Activated CD4-positive, CD25-positive, alpha-beta regulatory T cell treated with anti-CD3 and anti-CD28 coated beads, Interleukin-2, amount 50 U/mL, for 16 hours (primary cell): Measurements from ENCODE around the gene KLHDC8A.
"Not testable (repeated sequence)": the region's sequence is repeated elsewhere in the genome, so short reads cannot be mapped to it uniquely, and the experiment has no call there.

Experiments used
- DNase-seq: peaks from one replicate; pipeline ENCODE4 v3.0.0-alpha.2; 2020; ENCODE audit warnings: low read depth, low spot score

Gene KLHDC8A

DNA sequence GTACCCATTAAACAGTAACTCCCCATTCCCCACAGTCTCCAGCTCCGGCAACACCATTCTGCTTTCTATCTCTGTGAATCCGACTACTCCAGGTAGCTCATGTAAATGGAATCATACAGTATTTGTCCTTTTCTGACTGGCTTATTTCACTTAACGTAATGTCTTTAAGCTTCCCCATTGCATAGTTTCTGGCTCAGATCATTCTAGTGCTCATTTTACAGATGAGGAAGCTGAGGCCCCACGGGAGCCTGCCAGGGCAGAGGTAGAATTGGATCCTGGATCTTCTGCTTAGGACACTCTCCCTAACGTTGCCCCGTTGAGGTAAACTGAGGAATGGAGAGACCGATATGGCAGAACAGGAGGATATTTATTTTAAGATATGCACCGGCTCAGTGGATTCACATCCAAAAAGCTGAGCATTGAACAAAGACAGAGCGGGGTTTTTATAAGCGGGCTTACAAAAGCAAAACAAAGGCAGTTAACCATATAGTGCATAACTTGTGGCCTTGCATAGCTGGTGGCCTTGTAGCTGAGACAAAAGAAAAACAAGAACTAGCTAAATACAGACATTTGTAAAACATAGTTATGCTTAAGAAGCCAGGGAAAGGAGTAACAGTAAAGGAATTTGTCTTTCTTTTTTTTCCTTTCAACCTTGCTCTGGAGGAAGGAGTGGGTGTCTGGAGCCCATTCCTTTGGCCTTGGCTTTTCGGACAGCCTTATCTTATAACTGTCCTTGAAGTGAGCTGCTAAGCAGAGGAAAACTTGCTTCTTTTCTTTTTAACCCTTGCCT, 15.3 kb upstream of the KLHDC8A start:
- DNase-seq, result no peak

DNA sequence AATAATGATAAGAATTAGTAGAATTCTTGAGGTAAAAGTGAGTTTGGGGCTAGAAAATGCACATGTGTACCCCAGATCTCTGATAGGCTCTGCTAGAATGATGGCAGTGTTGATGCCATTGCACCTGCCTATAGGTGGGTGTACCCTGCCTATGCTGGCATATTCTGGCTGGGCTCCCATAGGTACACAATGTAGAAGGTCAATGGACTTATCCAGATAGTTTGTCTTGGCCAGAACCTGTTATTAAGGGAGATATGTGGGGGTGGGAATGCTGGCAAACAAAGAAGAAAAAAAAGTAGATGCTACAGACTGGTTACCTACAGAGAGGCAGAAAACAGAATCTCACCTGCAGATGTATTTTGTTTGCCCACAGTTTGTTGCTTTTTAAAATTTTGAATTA, 14.1 kb upstream of the KLHDC8A start:
- DNase-seq, result no peak

DNA sequence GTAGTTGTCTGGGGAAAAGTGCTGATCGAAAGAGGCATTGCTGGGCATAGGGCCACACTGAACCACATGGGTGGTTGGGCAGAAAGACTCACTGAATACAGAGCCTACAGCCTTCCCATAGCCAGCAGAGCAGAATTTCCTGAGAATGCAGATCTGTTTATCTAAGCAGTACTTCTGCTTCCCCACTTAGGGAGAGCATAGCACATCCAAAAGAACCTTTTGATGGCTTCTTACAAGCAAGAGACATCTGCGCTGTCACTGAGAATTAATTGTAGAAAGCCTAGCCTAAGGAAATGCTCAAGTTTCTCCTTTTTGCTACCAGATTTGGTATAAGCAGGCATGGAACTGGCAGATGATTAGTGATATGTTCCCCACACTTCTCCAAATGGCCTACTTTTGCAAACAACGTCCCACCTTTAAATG, 13.0 kb upstream of the KLHDC8A start:
- no peak for DNase-seq

DNA sequence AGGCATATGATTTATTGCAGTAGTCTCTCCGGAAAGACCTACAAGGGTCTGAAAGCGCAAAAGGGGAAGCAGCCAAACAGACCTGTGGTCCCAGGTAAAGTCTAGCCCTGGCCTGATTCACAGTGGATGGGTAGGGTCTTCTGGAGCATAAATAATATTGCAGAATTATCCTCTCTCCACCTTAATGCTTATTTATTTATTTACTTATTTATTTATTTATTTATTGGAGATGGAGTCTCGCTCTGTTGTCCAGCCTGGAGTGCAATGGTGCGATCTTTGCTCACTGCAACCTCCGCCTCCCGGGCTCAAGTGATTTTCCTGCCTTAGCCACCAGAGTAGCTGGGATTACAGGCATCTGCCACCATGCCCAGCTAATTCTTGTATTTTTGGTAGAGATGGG, 11.8 kb upstream of the KLHDC8A start:
- no peak for DNase-seq

DNA sequence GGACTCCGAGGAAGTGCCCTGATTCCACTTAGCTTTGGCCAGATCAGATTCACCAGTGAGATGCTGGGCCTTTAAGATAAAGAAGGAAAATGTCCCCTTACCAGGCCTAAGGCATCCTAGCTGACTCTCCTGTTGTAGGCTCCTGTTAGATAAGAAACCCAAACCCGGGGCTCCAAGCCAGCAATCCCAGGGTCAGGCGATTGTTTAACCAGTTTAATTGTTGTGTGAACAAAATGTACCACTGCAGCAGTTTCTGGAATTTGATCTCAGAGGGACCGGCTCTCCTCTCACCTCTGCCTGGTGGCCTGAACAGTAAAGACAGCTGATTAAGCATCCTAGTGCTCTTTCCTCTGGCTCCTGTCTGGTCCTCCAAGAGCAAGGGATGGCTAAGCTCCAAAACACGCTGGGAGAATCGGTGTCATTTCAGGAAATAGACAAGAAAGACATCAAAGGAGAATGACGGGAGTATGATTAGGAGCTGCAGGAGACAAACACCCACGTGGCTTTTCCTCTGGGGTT, 9.3 kb upstream of the KLHDC8A start:
- no peak for DNase-seq

DNA sequence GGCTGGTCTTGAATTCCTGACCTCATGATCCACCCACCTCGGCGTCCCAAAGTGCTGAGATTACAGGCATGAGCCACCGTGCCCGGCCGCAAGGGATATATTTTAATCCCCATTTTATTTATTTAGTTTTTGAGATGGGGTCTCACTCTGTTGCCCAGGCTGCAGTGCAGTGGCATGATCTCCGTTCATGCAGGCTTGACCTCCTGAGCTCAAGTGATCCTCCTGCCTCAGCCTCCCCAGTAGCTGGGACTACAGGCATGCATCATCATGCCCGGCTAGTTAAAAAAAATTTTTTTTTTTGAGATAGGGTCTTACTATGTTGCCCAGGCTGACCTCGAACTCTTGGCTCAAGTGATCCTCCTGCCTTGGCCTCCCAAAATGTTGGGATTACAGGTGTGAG, 8.4 kb upstream of the KLHDC8A start:
- not testable (repeated sequence) for DNase-seq

DNA sequence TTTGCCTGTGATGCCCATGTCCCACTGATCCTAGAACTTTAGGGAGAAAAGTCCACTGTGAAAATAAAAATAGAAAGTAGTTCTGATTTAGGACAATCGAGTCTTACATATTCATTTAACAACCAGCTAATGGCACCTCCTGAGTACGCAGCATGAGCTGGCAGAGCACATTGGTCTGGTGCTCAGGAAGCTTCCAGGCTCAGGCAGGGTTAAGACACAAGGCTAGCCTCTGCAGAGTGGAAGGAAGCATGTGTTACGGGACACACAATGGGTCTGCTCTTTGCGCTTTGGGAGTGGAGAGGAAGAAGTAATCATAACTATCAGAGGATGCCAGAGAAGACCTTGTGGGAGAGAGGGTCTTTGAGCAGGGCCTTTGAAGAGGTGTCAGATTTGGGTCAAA, 4.2 kb upstream of the KLHDC8A start:
- no peak for DNase-seq

DNA sequence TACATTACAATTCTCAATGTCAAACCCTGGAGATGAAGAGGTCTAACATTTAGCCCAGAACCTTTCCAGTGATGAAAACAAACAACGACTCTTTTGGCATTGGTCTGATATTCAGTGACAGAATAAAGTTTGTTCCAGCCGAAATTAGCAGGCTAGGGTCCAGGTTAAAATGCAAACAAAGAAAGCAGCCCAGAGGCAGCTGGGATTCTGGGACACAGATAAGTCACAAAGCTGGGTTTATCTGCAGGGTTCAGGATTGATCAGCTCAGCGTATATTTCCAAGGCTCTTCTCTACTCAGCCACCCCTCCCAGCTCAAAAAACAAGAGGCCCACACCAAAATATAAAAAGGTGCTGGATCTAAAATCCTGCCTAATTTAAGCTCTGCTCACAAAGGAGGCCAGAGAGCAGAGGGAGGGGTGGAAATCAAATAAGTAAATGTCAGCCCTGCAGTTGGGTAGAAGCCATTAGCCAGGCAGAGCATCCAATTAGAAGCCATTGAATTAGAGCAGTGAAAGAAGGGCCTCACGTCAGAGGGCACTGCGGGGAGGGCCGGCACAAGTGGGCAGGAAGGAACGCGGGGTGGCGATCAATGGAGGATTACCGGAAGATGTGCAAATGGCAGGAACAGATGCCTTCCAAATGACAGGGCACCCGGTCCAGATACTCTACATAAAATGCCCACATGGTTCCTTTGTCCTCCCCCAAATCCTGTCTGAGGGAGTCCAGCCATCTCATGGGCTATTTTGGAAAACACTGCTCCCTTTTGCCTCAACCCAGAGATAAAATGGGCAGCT, 3.2 kb upstream of the KLHDC8A start:
- DNase-seq, result no peak

DNA sequence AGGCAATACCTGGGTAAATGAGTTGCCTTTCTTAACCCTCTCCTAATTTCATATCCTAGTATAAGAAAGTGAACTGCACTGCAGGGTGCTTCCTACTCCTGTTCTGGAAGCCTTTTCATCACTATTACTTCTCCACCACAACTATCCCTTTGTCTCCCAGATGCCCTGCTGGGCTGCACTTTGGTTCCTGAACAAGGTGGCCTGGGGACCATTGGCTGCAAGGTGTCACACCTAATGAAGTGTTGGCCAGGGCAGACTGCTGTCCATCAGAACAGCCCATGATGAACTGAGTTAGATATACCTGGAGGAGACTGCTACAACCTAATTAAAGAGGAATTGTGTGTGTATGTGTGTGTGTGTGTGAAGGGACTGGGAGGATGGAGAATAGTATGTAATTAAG, 1.9 kb upstream of the KLHDC8A start:
- DNase-seq, result no peak

DNA sequence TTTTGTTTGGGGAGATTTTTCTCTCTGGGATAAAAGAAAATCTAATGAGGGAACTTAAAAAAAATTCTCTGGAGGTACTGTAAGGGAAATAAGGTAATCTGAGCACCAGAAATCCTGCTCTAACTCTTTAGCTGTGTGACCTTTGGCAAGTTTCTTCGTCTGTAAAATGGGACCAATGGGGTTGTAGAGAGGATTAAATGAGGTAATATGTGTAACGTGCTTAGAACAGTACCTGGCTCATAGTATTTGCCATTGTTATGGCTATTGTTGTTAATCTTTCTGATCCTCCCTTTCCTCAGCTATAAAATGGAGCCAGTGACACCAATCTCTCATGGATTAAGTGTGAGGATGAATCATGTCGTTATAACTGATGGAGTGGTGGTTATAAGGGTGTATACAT, 845 bp upstream of the KLHDC8A start:
- no peak for DNase-seq

DNA sequence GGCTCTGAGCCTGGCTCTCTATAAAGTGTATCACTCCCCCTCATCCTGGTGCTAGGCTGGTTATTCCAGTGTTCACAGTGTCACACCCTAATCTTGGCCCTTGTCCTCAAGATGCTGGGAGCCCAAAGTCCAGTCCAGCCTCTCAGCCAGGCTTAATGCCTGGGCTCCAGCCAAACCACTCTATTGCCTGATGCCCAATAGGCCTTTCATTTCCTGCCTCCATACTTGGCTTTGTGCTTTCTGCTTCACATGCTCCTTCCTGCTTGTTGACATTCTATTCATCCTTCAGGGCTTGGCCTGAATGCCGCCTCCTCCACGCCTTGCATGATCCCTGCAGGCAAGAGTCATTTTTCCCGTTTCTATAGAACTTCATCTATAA, 1.7 kb downstream of the KLHDC8A start:
- no peak for DNase-seq

DNA sequence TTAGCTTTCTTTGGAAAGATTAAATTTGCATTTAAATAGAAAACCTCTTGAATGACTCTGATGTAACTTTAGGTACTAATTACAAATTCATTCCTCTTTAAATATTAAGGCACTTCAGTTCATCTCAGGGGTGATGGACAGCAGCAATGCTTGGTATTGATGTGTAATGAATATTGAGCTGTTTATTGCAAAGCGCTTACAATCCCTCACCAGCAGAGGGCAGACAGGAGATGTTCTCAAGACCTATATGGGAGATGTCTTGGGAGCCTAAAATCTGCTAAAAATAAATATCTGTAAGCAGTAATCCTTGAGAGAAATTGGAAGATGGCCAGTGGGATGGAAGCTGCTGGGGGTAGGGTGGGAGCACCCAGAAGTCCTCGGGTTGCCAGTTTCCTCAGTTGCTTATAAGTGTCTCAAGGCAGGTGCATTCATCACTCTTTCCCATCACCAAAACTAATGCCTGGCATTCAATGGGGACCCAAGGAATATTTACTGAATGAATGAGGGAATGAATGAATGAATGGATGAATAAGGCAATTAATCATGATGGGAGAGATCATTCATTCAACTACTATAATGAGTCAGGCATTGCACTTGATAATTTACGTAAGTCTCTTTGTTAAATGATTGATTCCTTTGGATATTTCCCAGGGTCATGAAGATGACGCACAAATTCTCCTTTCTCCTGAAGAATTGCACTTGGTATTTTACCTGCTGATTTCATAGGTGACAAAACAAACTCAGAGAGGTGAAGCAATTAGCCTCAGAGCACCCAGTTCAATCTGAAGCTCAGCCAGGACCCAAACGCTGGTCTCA, 2.3 kb downstream of the KLHDC8A start:
- DNase-seq, result peak; percentile 27

DNA sequence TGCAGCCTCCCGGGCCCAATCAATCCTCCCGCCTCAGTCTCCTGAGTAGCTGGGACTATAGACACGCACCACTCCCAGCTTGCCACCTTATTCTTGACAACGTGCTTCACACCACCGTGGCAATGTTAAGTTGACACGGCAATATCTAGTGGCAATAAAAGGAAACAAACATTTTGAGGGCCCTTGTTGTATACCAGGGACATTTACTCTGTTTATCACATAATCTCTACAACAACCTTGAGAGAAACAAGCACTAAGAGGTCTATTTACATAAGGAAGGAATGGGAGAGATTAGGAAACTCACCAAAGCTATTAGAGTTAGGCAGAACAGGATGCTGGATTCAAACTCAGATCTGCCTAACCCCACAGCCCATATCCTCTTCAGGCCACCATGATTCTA, 3.1 kb downstream of the KLHDC8A start:
- DNase-seq, result no peak

DNA sequence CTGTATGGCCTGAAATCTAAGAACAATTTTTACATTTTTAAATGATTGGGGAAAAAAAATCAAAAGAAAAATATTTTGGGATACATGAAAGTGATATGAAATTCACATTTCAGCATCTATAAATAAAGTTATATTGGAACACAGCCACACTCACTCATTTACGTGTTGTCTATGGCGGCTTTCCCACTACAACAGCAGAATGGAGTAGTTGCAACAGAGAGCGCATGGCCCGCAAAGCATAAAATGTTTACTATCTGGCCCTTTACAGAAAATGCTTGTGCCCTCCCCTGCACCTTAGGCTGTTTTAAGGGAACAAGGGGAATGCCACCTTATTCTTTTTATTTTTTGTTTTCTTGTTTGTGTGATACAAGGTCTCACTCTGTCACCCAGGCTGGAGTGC, 3.5 kb downstream of the KLHDC8A start:
- DNase-seq, result no peak

DNA sequence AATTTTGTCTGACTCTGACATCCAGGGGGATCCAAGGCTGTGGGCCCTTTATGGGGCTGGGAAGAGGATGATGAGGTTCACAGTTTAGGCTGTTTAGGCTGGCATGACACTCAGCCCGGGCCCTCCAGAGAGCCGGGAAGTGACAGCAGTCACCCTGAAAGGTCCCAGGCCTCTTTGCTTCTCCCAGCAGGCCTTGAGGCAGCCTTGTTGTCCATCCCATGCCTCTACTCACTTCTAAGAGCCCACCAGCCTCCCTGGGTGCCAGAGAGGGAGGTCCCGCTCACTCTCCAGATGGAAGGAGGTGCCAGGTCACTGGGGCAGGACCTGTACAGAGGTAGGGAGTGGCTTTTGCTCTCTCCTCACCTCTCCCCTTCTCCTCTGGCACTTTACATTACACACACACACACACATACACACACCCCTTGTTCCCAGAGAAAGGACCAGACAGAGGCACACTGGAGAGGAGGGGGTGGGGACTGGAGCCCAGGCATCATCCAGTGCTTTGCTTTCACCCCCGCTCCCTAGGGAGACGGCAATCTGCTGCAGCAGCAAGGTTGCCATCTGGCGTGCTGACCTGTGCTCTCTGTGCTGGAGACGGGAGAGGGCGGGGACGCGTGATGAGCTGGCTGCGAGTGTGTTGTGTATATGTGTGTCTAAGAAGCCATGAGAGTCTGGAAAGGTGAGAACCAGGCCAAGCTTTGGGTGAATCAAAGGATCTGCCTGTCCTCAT, 4.6 kb downstream of the KLHDC8A start:
- DNase-seq, result no peak

DNA sequence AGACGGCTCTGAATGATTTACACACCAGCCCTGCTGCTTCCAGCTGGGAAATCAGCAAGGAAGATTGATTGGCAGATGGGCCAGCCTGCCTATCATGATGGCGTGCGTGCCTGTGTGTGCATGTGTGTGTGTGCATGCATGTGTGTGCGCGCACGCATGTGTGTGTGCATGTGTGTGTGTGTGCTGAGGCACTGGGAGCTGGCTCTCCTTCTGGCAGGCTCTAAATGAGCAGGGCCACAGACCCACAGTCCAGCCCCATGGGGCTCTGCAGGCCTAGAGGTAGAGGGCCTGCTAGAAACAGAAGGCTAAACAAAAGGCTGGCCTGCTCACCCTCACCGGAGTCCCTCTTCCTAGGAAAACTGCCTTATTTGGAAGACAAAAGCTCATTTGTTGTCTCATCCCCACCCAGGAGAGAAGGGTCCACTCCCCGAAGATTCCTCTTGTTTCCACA, 6.0 kb downstream of the KLHDC8A start:
- DNase-seq, result no peak

DNA sequence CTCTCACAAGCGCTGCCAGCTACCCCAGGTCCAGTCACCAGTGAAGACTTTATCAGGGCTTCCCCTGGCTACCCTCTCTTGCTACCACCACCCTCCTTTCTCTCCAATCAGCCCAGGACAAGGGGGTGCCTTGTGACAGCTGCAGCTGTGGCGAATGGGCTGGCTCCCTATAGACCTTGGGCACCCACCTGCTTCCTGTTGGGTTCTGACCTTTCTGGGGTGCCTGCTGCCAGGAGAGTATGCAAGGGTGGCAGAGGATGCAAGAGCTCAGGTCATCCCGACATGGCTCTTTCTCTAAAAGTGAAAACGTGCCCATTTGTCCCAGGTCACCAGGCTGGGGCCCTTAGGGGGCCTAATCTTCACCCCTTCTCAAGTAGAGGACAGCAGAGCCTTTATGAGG, 6.6 kb downstream of the KLHDC8A start:
- no peak for DNase-seq

DNA sequence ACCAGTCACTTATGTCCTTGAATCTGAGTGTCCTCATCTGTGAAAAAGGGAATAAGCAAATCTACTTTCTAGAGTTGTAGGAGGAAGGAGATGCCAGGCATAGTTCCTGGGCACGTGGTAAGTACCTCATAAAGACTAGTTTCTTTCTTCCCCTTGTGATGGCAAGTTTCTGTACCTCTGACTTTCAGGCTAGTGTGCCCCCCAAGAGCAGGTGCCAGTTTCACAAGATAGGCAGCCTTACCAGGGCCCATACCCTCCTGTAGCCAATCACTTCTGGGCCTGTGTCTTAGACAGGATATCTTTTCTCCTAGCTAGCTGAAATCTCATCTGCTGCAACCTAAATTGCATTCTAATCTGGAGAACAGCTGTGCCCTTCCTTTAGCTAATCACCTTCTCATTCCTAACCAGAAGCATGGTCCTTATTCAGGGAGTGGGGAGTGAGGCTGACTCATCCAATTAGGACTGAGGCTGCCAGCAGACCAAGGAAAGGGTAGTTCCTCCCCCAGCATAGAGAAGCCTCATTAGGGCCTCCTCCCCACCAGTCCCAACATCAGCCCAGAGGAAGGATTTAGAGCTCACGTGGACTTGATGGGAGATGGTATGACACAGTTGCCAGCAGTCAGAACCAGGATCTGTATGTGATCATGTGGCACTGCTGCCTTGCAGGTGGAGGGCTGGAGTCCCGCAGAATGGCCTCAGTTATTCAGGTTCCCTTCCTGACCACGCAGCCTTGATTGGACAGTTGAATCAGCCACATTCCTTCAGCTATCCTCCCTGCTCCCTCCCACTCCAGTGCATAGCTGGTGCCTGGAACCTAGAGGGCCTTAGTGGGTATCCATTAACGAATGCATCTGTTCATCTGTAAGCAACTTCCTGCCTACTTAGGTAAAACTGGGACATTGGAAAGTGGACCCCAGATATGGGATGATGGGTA, 7.9 kb downstream of the KLHDC8A start:
- no peak for DNase-seq

DNA sequence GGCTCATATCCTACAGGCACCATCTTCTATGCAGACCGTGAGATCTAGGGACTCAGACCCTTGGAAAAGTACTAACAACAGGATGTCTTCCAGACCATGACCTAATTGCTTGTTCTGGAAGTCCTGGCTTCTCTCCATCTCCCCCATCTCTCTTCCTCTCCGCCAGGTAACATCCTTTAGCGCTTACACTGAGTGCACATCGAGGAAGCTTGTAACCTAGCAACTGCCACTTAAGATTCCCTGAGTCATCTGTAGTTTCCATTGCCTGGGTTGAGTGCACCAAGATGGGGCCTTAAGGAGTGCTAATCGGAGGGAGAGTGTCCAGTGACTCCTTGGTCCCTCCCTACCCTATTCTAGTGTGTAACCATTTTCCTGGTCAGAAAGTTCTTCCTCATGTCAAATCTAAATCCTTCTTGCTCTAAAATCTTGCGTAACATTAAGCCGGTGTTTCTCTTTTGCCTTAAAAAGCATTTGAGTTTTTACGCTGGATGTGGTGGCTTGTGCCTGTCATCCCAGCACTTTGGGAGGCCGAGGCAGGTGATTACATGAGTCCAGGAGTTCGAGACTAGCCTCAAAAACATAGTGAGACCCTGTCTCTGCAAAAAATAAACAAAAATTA, 9.7 kb downstream of the KLHDC8A start:
- DNase-seq, result no peak

DNA sequence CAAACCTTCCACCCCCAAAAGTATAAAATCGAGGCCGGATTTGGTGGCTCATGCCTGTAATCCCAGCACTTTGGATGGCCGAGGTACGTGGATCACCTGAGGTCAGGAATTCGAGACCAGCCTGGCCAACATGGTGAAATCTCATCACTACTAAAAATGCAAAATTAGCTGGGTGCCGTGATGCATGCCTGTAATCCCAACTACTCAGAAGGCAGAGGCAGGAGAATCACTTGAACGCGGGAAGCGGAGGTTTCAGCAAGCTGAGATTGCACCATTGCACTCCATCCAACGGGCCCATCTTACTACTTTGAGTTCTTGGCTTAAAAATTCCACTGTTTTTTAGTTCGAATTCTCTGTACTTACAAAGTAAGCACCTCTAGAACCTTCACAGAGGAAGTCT, 11.0 kb downstream of the KLHDC8A start:
- no peak for DNase-seq
